Dendritic cell treated with granulocyte-macrophage colony-stimulating factor and Interleukin-4, amounts not matched to agents 40 ng/mL and 50 ng/mL, for 4 days (primary cell): Measurements from ENCODE around the gene MYOZ3.
A peak's percentile ranks its signal among the peaks of the same experiment; 100 is the strongest.

Experiments used
- H3K27ac Mint-ChIP-seq: one replicate; pipeline ENCODE4 v1.8.0; 2022; ENCODE audit warnings: mild to moderate bottlenecking, mixed read lengths
- H3K27me3 Mint-ChIP-seq: one replicate; pipeline ENCODE4 v1.8.0; 2022; ENCODE audit warnings: mild to moderate bottlenecking, mixed read lengths
- H3K36me3 Mint-ChIP-seq: one replicate; pipeline ENCODE4 v1.8.0; 2022; ENCODE audit warnings: low read depth, mixed read lengths
- H3K4me1 Mint-ChIP-seq: one replicate; pipeline ENCODE4 v1.8.0; 2022; ENCODE audit warnings: low read depth, mixed read lengths
- H3K4me3 Mint-ChIP-seq: one replicate; pipeline ENCODE4 v1.8.0; 2022; ENCODE audit warnings: mild to moderate bottlenecking, moderate library complexity, mixed read lengths
- H3K9me3 Mint-ChIP-seq: one replicate; pipeline ENCODE4 v1.8.0; 2022; ENCODE audit warnings: mixed read lengths
- intact Hi-C: fragments of 100-400 bp; cut with micrococcal nuclease; formaldehyde crosslinking; loops from one replicate; pipeline ENCODE4 v1.15.0; 2022

Gene MYOZ3

DNA sequence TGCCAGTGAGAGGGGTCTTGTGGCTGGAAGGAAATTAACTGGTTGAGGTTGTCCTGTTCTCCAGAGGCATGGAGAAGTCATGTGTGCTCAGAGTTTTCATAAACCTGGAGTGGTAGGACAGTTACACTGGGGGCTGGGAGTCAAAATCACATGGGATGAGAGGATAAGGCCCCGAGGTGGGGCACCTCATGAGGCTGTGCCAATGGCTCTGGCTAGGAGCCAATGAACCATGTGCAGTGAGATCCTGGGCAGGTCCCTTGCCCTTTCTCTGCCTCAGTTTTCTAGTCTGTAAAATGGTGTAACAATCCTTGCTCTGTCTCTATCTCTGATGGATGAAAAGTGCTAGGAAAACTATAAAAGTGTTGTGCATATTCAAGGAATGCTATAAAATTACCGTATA, 27.6 kb upstream of the MYOZ3 start:
- intact Hi-C loops, result no loop called here

DNA sequence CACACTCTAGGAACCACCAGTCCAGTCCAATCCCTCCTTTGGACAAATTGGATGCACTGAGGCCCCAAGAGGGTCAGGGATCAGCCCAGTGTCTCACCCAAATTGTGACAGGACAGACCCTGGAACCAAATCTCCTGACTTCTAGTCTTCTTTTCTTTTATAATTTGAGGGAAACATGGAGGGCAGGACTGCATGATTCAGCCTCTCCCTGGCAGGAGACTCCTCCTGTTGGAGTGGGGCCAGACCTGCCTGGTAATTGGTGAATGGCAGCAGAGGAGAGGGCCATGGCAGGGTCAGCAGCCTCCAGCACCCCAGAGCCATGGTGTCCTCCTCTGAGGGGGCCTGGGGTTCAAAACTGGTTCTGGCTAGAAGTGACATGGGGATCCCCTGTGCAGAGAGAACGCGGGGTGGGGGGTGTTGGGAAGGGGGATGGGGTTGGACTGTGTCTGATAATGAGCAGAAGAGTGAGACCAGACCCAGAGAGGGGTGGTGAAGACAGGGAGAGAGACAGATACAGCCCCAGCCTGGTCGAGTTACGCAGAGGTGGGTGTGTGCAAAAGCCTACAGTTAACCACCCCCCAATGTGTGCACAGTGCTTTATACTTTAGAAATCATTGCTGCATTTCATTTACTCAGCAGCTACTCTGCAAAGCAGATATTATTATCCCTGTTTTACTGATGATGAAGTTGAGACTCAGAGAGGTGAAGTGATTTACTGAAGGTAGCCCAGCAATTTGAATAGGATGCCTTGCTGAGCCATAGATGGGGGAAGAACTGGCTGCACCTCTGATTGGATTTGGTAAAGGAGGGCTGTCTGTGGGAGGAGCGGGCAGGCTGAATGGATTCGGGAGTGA, 24.4 kb upstream of the MYOZ3 start:
- no peak overlapping the region for H3K27ac Mint-ChIP-seq
- H3K4me3 Mint-ChIP-seq, result no peak overlapping the region

More for the DNA sequence above, 27.6 kb upstream of the MYOZ3 start:
- Mint-ChIP-seq H3K4me1 (peaks cover 10% of the 10 kb centered on the region), H3K27me3 (peaks cover 23% of the 10 kb centered on the region), H3K9me3 (no peaks in the 10 kb centered on the region), H3K27ac (no peak overlapping the region), H3K36me3 (no peaks in the 10 kb centered on the region), H3K4me3 (no peak overlapping the region)

DNA sequence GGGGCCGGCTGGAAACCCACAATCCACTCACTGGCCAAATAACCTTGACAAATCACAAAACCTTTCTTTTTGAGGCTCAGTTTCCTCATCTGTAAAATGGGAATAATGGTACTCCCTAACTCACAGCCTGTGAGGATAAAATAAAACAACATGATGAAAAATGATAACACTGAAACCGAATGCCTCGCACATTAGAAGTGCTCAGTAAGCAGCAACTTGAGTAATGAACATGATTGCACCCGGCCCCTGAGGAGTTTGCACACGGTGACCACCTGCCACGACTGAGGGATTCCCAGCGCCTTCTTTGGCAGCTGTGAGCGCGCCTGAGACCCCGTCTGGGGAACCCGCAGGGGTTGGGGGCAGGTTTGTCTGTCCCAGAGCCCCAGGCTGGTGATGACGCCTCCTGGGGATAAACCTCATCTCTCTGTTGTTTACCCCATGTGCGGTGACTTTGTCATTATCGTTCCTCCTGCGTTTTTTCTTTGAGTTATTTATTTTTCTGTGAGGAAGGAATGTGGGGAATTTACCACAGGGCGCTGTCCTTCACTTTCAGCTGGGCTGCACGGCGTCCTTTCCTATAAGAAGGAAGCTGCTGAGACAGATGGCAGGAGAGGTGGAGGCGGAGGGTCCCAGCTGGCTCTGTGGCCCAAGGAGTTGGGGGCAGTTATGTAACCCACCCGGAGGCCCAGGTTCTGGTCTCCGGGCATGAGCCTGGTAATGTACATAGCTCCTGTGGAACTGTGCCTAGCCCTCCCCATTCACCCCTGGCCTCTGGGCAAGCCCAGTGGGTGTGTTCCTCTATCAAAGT, 23.6 kb upstream of the MYOZ3 start:
- H3K4me1 Mint-ChIP-seq, result peaks cover 45% of the 10 kb centered on the region
- H3K4me3 Mint-ChIP-seq, result no peak overlapping the region
- H3K27me3 Mint-ChIP-seq, result peaks cover 26% of the 10 kb centered on the region
- no peaks in the 10 kb centered on the region for H3K9me3 Mint-ChIP-seq
- intact Hi-C loops, result no loop called here
- no peaks in the 10 kb centered on the region for H3K36me3 Mint-ChIP-seq
- no peak overlapping the region for H3K27ac Mint-ChIP-seq

More for the DNA sequence above, 24.4 kb upstream of the MYOZ3 start:
- intact Hi-C loops, result no loop called here
- no peaks in the 10 kb centered on the region for H3K9me3 Mint-ChIP-seq
- H3K4me1 Mint-ChIP-seq, result peaks cover 39% of the 10 kb centered on the region
- peaks cover 26% of the 10 kb centered on the region for H3K27me3 Mint-ChIP-seq
- H3K36me3 Mint-ChIP-seq, result no peaks in the 10 kb centered on the region

DNA sequence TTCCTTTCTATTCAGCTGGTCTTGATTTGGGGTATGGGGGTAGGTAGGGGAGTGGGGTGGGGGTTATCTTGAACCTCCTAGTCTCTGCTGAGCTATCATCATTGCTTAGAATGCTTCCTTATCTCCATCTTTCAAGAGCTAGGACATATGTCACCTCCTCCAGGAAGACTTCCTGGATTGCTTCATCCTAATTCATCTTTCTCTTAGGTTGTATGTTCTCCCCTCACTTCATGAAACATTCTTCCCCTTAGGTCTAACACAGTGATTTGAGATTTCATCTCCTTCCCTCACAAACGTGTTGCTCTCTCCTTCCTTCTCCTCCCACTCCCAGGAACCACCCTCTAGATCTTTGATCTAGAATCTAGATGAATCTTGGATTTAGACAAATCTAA, 23.0 kb upstream of the MYOZ3 start:
- peaks cover 28% of the 10 kb centered on the region for H3K27me3 Mint-ChIP-seq
- no peak overlapping the region for H3K4me3 Mint-ChIP-seq
- intact Hi-C loops, result no loop called here
- no peaks in the 10 kb centered on the region for H3K36me3 Mint-ChIP-seq
- no peak overlapping the region for H3K27ac Mint-ChIP-seq
- H3K9me3 Mint-ChIP-seq, result no peaks in the 10 kb centered on the region
- peaks cover 45% of the 10 kb centered on the region for H3K4me1 Mint-ChIP-seq

DNA sequence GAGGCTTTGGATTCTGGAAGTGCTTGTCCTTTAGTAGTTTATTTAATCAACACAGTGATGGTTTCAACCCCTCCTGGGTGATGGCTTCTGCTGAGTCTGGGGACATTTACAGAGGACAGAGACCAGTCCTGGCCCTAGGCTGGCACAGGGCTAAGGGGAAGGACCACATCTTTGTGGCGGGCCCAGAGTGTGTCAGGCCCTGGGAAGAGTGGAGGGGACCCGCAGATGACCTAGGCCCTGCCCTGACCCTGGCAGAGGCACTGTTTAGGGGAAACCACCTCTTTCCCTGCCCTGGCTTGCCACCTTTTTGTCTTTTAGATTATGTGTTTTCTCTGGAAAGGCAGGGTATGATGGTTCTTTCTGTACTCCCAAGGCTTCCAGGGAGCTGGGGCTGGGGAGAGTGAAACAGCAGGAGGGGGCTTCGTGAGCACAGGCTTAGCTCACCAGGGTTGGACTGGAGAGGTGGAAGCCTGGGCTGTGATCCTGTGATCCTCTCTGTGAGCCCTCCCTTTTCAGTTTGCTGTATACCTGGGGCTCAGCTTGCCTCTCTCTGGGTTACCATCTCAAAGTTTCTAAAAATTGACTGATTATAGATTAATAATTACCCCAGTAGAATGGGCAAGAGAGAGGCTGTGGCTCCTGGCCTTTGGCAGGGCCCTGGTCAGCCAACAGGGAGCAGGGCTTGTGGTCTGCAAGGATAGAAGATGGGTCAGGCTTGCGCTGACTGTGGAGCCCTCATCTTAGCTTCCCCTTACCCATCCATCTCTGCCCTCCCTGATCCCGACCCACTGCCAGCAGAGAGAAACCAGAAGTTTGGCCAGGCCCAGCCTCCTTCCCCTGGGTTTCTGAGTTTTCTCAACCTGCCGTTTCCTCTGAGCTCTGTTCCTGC, 22.3 kb upstream of the MYOZ3 start:
- Mint-ChIP-seq H3K4me1 (peaks cover 45% of the 10 kb centered on the region), H3K27me3 (peaks cover 28% of the 10 kb centered on the region), H3K27ac (no peak overlapping the region), H3K9me3 (no peaks in the 10 kb centered on the region), H3K36me3 (no peaks in the 10 kb centered on the region), H3K4me3 (no peak overlapping the region)
- intact Hi-C loops, result no loop called here

DNA sequence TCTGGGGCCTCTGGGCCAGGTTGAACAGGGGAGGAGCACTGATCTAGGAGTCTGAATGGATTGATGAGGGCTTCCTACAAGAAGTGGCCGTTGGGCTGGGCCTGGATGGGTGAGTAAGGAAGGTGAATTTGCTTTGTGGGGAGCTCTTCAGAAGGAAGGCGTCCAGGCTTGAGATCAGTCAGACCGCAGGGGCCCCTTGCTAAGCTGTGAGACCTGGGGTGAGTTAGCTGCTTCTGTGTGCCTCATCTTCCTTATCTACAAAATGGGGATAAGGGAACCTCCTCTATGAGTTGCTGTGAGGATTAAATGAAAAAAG, 21.7 kb upstream of the MYOZ3 start:
- H3K36me3 Mint-ChIP-seq, result no peaks in the 10 kb centered on the region
- no peaks in the 10 kb centered on the region for H3K9me3 Mint-ChIP-seq
- H3K4me3 Mint-ChIP-seq, result no peak overlapping the region
- H3K27me3 Mint-ChIP-seq, result peaks cover 29% of the 10 kb centered on the region
- H3K27ac Mint-ChIP-seq, result no peak overlapping the region
- H3K4me1 Mint-ChIP-seq, result peaks cover 45% of the 10 kb centered on the region
- intact Hi-C loops, result no loop called here

DNA sequence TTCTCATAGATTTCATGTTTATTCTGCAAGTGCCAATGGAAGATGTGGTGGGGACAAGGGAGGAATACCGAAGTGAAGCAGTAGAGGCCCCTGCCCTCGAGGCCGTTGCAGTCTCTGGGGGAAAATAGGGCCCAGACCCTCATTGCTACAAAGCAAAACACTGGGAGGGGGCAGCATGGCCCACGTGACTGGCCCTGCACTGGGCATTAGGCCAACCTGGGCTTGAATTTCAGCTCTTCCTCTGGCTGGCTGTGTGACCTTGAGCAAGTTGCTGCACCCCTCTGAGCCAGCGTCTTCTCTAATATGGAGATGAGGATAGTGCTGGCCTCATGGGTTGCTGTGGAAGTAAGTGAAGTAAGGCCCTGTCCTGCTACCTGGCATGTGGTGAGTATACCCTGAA, 21.3 kb upstream of the MYOZ3 start:
- intact Hi-C loops, result no loop called here
- peaks cover 45% of the 10 kb centered on the region for H3K4me1 Mint-ChIP-seq
- H3K27ac Mint-ChIP-seq, result peak overlapping the region; percentile 31
- H3K36me3 Mint-ChIP-seq, result no peaks in the 10 kb centered on the region
- H3K27me3 Mint-ChIP-seq, result peaks cover 32% of the 10 kb centered on the region
- no peaks in the 10 kb centered on the region for H3K9me3 Mint-ChIP-seq
- H3K4me3 Mint-ChIP-seq, result no peak overlapping the region

DNA sequence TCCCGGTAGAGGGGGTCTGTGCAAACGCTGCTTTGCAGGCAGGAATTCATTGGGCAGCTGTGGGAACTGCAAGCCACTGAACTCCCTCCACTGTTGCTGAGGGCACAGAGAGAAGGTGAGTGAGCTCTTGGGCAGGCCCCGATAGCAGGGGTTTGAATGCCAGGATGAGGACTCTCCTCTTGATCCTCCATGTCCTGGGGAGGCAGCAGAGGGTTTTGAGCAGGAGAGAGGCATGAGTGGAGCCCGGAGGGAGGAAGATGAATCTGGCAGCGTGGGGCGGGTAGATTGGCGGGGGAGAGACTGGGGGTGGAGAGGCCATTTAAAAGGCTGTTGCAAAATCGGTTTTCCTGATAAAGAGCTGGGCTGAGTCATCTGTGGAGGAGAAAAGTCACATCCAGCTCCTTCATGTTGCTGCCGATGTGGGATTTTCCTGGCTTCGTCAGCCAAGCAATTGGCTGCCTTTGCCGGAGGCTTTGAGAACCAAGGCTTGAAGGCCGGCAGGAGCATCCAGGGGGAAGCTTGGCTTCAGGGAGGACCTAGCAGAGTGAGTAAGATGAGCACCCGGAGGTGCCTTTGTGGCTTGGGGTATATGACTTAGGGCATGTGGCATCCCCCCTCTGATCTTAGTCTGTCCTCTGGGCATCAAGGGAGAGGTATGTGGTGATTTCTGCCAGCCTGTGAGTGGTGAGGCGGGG, 20.6 kb upstream of the MYOZ3 start, which contains the start of gene SYNPO:
Gene SYNPO, plus strand, starts transcription at position 350 of the 695 bp plus-strand sequence. CDS start 7,616 bp downstream, outside the sequence.
- no peaks in the 10 kb centered on the region for H3K9me3 Mint-ChIP-seq
- intact Hi-C loops, result no loop called here

DNA sequence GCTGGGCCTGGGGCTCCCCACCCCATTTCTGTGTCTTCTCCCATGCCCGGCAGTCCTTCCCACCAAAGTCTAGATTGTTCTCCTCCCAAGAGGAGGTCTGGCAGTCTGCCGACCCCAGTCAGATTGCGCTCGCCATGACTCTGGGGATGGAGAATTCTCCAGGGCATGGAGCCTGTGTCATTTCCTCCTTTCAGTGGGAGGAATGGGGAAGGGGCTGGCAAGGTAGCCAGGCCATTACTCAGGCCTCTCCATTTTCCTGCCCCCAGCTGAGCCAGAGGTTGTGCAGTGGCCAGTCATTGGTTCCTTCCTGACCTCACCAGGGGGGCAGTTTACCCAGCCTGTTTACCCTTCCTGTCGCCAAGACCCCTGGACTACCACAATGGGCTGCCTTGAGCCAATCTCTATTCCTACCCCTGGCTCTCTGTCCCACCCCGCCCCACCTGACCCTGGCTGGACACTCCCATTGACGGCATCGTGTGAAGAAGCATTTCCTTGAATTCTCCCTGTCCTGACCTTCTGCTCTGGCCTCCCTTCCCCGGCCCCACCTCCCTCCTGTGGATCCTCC, 20.0 kb upstream of the MYOZ3 start:
- Mint-ChIP-seq H3K36me3 (no peaks in the 10 kb centered on the region), H3K4me3 (no peak overlapping the region), H3K27me3 (peaks cover 26% of the 10 kb centered on the region), H3K27ac (peak overlapping the region; percentile 31), H3K4me1 (peaks cover 45% of the 10 kb centered on the region), H3K9me3 (no peaks in the 10 kb centered on the region)
- intact Hi-C loops, result no loop called here

More for the DNA sequence above, 20.6 kb upstream of the MYOZ3 start, which contains the start of gene SYNPO:
- H3K4me3 Mint-ChIP-seq, result no peak within 1 kb of the TSS
- no peaks in the 10 kb centered on the region for H3K36me3 Mint-ChIP-seq
- peaks cover 45% of the 10 kb centered on the region for H3K4me1 Mint-ChIP-seq
- peaks cover 29% of the 10 kb centered on the region for H3K27me3 Mint-ChIP-seq
- peak within 1 kb of the TSS; percentile 31 for H3K27ac Mint-ChIP-seq

DNA sequence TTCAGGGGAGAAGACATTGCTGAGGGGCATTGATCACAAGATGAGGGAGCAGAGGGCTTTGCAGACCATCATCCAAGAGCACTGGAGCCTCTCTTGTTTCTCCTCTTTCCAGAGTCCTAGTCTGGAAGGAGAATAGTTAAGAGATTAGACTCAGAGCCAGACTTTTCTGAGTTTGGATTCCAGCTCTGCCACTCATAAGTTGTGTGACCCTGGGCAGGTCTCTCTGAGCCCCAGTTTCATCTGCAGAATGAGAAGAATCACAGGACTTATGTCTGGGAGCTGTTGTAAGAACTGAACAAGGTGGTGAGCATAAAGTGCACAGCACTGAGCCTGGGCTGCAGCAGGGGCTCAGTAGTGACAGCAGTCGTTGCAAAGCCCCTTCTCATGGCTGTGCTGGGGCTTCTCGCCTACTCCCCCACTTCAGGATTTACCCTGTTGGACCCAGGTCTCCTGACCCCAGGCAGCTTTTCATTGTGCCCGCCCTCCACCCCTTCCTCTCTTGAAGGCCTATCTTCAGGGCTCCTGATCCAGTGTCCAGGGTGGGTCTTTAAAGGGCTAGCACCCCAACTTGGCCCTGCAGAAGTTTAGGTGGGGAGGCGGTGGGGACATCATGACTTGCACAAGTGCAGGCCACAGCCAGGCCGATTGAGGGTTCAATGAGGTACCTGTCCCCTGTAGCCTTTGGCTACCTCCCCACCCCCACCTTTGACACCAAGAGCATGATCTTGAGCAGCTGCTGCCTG, 19.1 kb upstream of the MYOZ3 start:
- Mint-ChIP-seq H3K36me3 (no peaks in the 10 kb centered on the region), H3K9me3 (no peaks in the 10 kb centered on the region), H3K27me3 (peaks cover 19% of the 10 kb centered on the region), H3K4me1 (peaks cover 45% of the 10 kb centered on the region), H3K4me3 (no peak overlapping the region), H3K27ac (no peak overlapping the region)
- intact Hi-C loops, result no loop called here

DNA sequence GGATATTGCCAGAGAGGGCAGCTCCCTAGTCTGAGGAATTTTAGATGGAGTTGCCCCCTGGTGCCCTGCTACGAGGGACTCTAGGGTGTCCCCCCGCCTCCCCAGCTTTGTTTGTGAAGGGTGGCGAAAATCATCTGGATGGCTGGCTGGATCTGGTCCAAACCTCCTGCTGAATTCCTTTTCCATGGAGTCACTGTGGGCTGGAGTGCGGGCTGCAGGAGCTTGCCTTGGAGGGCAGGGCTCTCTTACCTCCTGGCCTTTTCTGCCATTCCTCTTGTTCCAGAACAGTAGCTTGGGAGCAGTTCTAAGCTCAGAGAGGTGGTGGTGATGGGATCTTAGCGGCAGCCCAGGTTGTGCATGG, 18.5 kb upstream of the MYOZ3 start:
- H3K4me3 Mint-ChIP-seq, result no peak overlapping the region
- peaks cover 44% of the 10 kb centered on the region for H3K4me1 Mint-ChIP-seq
- no peaks in the 10 kb centered on the region for H3K36me3 Mint-ChIP-seq
- peaks cover 14% of the 10 kb centered on the region for H3K27me3 Mint-ChIP-seq
- H3K9me3 Mint-ChIP-seq, result no peaks in the 10 kb centered on the region
- no peak overlapping the region for H3K27ac Mint-ChIP-seq
- intact Hi-C loops, result no loop called here

DNA sequence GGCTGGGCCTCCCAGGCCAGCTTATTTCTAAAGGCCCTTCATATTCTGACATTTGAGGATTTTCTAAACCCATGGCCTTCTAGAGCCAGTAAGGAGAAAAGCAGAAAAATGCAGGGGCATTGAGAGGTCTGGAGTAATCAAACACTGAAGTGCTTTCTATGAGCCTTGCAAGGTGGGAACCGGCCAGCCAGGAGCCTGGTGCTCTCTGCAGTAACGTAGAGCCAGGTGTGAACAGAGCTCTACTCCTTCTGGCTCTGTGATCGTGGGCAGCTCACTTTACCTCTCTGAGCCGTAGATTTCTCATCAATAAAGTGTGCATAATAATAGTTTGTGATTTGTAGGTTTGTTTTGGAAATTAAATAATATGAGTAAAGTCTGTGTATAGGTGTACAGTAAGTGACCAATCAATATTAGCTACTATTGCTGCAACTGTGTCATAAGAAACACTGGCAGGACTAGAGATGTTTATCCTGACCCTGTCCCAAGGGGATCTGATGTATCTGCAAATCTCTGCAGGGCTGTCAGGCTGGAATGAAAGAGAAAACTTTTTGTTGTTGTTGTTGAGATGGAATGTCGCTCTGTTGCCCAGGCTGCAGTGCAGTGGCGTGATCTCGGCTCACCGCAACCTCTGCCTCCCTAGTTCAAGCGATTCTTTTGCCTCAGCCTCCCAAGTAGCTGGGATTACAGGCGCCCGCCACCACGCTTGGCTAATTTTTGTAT, 17.9 kb upstream of the MYOZ3 start:
- peaks cover 38% of the 10 kb centered on the region for H3K4me1 Mint-ChIP-seq
- H3K27ac Mint-ChIP-seq, result no peak overlapping the region
- H3K9me3 Mint-ChIP-seq, result no peaks in the 10 kb centered on the region
- H3K4me3 Mint-ChIP-seq, result no peak overlapping the region
- H3K36me3 Mint-ChIP-seq, result no peaks in the 10 kb centered on the region
- peaks cover 12% of the 10 kb centered on the region for H3K27me3 Mint-ChIP-seq
- intact Hi-C loops, result no loop called here
